GM12873 (cell line): Measurements from ENCODE around the gene MUC7.

Experiments used
- TF ChIP-seq, protein P1 (sequence below): IDR thresholded peaks from 2 replicates; pipeline ENCODE4 v1.5.1; 2012; ENCODE audit warnings: low read depth, mild to moderate bottlenecking, moderate library complexity, low read length, control low read depth; ENCODE audit not compliant: insufficient read depth; ENCODE audit errors: missing control alignments

MUC7 gene

DNA sequence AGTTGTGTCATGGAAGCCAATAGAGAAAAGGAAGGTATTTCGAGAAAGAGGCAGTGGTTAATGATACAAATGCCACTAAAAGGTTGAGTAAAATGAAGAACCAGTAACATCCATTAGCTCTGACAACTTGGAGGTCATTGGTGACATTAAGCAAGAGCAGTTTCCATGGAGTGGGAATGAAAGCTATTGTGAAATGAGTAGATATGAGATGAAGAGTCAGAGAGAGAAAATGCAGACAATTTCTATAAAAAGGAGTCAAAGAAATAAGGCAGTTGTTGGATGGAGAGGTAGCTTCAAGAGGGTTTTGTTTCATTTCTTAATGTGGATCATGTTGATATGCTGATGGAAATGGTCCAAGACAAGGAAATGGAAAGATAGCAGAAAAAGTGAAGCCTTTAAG is 36.8 kb downstream of the MUC7 start:
- TF ChIP-seq, protein P1, sequence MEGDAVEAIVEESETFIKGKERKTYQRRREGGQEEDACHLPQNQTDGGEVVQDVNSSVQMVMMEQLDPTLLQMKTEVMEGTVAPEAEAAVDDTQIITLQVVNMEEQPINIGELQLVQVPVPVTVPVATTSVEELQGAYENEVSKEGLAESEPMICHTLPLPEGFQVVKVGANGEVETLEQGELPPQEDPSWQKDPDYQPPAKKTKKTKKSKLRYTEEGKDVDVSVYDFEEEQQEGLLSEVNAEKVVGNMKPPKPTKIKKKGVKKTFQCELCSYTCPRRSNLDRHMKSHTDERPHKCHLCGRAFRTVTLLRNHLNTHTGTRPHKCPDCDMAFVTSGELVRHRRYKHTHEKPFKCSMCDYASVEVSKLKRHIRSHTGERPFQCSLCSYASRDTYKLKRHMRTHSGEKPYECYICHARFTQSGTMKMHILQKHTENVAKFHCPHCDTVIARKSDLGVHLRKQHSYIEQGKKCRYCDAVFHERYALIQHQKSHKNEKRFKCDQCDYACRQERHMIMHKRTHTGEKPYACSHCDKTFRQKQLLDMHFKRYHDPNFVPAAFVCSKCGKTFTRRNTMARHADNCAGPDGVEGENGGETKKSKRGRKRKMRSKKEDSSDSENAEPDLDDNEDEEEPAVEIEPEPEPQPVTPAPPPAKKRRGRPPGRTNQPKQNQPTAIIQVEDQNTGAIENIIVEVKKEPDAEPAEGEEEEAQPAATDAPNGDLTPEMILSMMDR: no peak

DNA sequence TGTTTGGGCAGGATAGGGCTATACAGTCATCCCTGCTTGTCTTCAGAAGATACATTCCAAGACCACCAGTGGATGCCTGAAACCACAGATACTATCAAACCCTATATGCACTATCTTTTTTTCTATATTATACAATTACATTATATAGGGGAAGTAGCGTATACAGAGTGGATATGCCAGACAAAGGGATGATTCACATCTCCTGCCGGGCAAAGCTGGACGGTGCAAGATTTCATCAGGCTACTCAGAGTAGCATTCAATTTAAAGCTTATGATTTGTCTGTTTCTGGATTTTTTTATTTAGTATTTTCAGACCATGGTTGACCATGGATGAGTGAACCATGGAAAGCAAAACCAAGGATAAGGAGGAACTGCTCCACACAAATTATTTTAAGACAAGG is 39.4 kb downstream of the MUC7 start:
- TF ChIP-seq, protein P1: no peak

DNA sequence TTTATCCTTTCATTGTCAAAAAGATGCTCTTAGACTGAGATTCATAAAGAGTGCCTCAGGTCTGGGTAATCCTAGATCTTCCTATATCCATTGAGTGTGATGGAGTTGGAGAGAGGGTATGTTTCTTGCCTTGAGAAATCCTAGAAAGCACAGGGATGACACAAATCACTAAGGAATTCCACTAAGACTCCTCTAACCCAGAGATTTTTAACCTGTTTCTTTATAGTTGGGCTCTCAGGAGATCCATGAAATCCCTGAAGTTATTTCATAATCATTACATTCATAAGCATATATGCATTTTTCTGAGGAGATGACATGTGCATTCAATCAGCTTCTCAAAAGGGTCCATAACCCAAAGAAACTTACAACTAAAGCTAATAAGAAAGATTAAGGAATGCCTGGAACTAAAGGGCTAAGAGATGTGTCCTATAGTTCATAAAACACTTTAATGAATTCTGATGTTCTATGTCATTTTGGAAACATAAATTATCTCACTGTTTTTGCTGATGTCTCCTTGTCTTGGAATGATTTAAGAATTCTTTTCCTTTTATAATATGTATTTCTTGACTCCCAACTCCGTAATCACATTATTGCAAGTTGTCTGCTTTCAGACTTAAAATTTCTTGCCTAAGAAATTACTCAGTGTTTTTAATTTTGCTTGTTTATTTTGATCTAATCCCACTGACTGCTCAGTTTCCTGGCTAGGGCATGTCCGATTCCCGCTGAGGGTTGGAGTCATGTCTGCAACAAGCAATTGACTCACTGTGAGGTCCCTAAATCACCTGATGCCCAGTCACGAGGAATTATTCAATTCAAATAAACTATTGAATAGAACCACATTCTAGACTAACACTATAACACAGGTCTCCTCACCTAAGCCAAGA is 43.6 kb downstream of the MUC7 start:
- TF ChIP-seq, protein P1: no peak

DNA sequence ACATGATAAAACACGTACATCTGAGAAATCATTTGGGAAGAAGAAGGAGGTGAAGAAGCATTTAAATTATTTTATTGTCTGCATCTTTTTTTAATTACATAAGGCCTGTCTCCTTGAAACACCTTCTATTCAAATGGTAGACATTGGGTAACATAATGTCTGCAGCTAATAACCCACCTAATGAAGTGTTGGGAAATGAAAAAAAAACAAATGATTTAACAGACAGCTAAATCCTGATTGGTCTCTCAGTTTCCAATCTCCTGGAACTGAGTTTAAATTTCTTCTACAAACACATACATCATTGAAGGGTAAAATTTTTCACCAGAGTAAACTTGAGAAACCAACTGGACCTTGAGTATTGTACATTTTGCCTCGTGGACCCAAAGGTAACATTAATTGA is 46.3 kb downstream of the MUC7 start, which contains the start of gene AMTN:
Gene AMTN, plus strand, starts transcription at position 301 of the 400 bp plus-strand sequence. CDS start 209 bp downstream, outside the sequence.
- TF ChIP-seq, protein P1: no peak

DNA sequence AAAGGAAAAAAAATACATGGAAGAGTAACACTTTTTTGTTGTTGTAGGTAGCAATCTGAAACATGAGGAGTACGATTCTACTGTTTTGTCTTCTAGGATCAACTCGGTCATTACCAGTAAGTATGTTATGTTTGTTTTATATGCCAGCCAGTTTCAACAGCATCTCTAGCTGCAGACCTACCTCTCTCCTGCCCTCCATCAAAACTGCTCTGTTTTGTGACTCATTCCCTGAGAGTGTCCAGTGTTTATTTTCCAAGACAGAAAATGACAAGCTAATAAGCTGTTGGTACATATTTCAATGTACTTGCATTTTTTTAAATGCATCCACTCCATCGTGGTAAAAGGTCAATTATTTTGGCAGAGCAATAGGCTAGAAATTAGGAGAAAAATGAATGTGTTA is 46.7 kb downstream of the MUC7 start:
- TF ChIP-seq, protein P1: no peak

DNA sequence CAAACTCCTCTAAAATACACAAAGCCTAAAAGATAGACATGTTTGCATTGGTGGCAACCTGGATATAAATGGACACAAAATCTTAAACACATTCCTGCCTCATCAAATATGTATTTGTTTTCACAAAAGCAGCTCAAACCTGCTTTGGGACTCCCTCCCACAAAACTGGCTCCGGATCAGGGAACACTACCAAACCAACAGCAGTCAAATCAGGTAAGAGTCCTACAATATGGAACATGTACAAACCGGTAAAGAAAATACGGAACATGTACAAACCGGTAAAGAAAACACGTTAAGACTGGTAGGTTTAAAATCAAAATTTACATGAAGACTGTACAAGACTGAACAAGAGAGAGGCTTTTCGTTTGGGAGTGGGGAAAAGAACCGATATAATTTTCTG is 50.6 kb downstream of the MUC7 start:
- TF ChIP-seq, protein P1: no peak

DNA sequence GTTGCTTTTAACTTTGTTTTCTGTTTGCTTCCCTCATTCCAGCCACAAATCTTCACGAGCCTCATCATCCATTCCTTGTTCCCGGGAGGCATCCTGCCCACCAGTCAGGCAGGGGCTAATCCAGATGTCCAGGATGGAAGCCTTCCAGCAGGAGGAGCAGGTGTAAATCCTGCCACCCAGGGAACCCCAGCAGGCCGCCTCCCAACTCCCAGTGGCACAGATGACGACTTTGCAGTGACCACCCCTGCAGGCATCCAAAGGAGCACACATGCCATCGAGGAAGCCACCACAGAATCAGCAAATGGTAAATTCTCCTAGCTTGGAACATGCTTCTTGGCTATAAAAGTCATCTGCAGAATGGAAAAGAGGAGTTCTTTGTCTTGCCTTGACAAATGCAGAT is 59.0 kb downstream of the MUC7 start:
- TF ChIP-seq, protein P1: no peak
